ENCODE measurements around the gene DDA1. TPM values are rescaled to one million over a fixed set of nuclear protein-coding genes. Genes with fewer than 3 reads are reported as not detected.

DDA1 gene
- total RNA-seq, 1 donor from 2014 or later, result 123 TPM

GRCh38 chr19:17365361-17365760 is 56.0 kb downstream of the DDA1 start:
- H2AFZ ChIP-seq (ENCODE audit: low read depth, low read length), result no peak overlapping the region
- Mint-ChIP-seq H3K4me3 (ENCODE audit: unreplicated experiment) (no peak overlapping the region), H3K36me3 (ENCODE audit: low read depth, unreplicated experiment) (peaks cover 10% of the 10 kb centered on the region), H3K4me1 (ENCODE audit: low read depth, unreplicated experiment) (no peaks in the 10 kb centered on the region), H3K27me3 (ENCODE audit: low read depth, unreplicated experiment) (peaks cover 33% of the 10 kb centered on the region), H3K27ac (ENCODE audit: unreplicated experiment) (no peak overlapping the region), H3K9me3 (ENCODE audit: unreplicated experiment) (peaks cover 2% of the 10 kb centered on the region)
- no peak overlapping the region for H3K4me3 ChIP-seq (ENCODE audit: insufficient read depth, low read depth, low read length)
- no peaks in the 10 kb centered on the region for H3K36me3 ChIP-seq (ENCODE audit: insufficient read depth, low read length)
- no peak overlapping the region for H3K9ac ChIP-seq (ENCODE audit: low read length)
- H3K27ac ChIP-seq (ENCODE audit: low read depth, low read length), result no peak overlapping the region
- no peak overlapping the region for H3K4me2 ChIP-seq (ENCODE audit: low read length)
- H3K27me3 ChIP-seq (ENCODE audit: insufficient read depth, low read length), result peaks cover 2% of the 10 kb centered on the region
- H3K4me1 ChIP-seq (ENCODE audit: insufficient read depth, low read length), result no peaks in the 10 kb centered on the region
- TF ChIP-seq CTCF (IDR thresholded peaks at IDR 0.05; ENCODE audit: insufficient read depth, low read depth, low read length) (no peak), EZH2 (IDR thresholded peaks at IDR 0.05; ENCODE audit: insufficient read depth, low read length) (no peak)
- FAIRE-seq, result no peak
- no peaks in the 10 kb centered on the region for H3K79me2 ChIP-seq (ENCODE audit: insufficient read depth, low read length)
- no peak for DNase-seq (ENCODE audit: low read depth)
- no peaks in the 10 kb centered on the region for H3K9me3 ChIP-seq (ENCODE audit: insufficient read depth, low read depth, low read length)
- no peaks in the 10 kb centered on the region for H4K20me1 ChIP-seq (ENCODE audit: insufficient read depth, low read length)

DNA sequence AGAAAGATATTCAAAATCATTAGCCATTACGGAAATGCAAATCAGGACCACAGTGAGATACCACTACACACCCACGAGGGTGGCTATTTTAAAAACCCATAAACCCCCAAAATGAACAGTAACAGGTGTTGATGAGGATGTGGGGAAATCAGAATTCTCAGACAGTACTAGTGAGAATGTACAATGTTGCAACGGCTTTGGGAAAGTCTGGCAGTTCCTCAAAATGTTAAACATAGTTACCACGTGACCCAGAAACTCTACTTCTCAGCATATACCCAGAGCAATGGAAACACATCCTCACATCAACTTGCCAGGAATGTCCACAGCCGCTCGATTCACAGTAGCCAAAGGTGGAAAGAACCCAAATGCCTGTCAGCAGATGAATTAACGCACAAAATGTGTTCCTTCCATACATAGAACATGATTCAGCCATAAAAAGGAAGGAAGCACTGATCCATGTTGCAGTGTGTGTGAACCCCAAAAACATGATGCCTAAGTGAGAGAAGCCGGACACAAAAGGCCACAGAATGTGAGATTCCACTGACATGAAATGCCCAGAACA is 60.7 kb downstream of the DDA1 start:
- H3K27me3 Mint-ChIP-seq (ENCODE audit: low read depth, unreplicated experiment), result peaks cover 17% of the 10 kb centered on the region
- Histone ChIP-seq H3K27me3 (ENCODE audit: insufficient read depth, low read length) (peaks cover 2% of the 10 kb centered on the region), H3K27ac (ENCODE audit: low read depth, low read length) (no peak overlapping the region), H3K36me3 (ENCODE audit: insufficient read depth, low read length) (no peaks in the 10 kb centered on the region), H3K9ac (ENCODE audit: low read length) (no peak overlapping the region), H3K4me1 (ENCODE audit: insufficient read depth, low read length) (no peaks in the 10 kb centered on the region), H3K4me3 (ENCODE audit: insufficient read depth, low read depth, low read length) (no peak overlapping the region), H4K20me1 (ENCODE audit: insufficient read depth, low read length) (no peaks in the 10 kb centered on the region), H3K79me2 (ENCODE audit: insufficient read depth, low read length) (no peaks in the 10 kb centered on the region), H3K9me3 (ENCODE audit: insufficient read depth, low read depth, low read length) (no peaks in the 10 kb centered on the region), H2AFZ (ENCODE audit: low read depth, low read length) (no peak overlapping the region), H3K4me2 (ENCODE audit: low read length) (no peak overlapping the region)
- peaks cover 2% of the 10 kb centered on the region for H3K36me3 Mint-ChIP-seq (ENCODE audit: low read depth, unreplicated experiment)
- no peak for TF ChIP-seq EZH2 (IDR thresholded peaks at IDR 0.05; ENCODE audit: insufficient read depth, low read length)
- TF ChIP-seq CTCF (IDR thresholded peaks at IDR 0.05; ENCODE audit: insufficient read depth, low read depth, low read length), result no peak
- DNase-seq (ENCODE audit: low read depth) (peak; percentile 6), FAIRE-seq (no peak)
- no peak overlapping the region for H3K4me3 Mint-ChIP-seq (ENCODE audit: unreplicated experiment)
- H3K27ac Mint-ChIP-seq (ENCODE audit: unreplicated experiment), result no peak overlapping the region
- H3K4me1 Mint-ChIP-seq (ENCODE audit: low read depth, unreplicated experiment), result no peaks in the 10 kb centered on the region
- H3K9me3 Mint-ChIP-seq (ENCODE audit: unreplicated experiment), result no peaks in the 10 kb centered on the region

Other genes with a start within 250 kb of the DDA1 start
- gene HAUS8, start 234.1 kb upstream of the DDA1 start, total RNA-seq, result 5.6 and 7.6 TPM in 2 replicates
- 117 and 123 TPM in 2 replicates for gene MYO9B, start 233.8 kb upstream of the DDA1 start, total RNA-seq
- 19.2 and 19.8 TPM in 2 replicates for gene USE1, start 94.2 kb upstream of the DDA1 start, total RNA-seq
- 12.3 and 13.5 TPM in 2 replicates for gene OCEL1, start 83.3 kb upstream of the DDA1 start, total RNA-seq
- gene NR2F6, start 63.6 kb upstream of the DDA1 start, total RNA-seq, result 63.5 and 72.8 TPM in 2 replicates
- 0.27 TPM in 1 of 2 replicates, not detected in the other for gene USHBP1, start 44.8 kb upstream of the DDA1 start, total RNA-seq
- gene BABAM1, start 42.1 kb upstream of the DDA1 start, total RNA-seq, result 112 and 115 TPM in 2 replicates
- 1.0 and 1.8 TPM in 2 replicates for gene ANKLE1, start 27.7 kb upstream of the DDA1 start, total RNA-seq
- gene ABHD8, start 6.1 kb upstream of the DDA1 start, total RNA-seq, result 8.5 and 9.4 TPM in 2 replicates
- 64.8 and 65.1 TPM in 2 replicates for gene MRPL34, start 3.7 kb upstream of the DDA1 start, total RNA-seq
- gene ANO8, start 25.3 kb downstream of the DDA1 start, total RNA-seq, result 8.1 and 9.0 TPM in 2 replicates
- gene GTPBP3, start 28.0 kb downstream of the DDA1 start, total RNA-seq, result 21.4 and 21.7 TPM in 2 replicates
- 0.77 and 0.95 TPM in 2 replicates for gene PLVAP, start 67.8 kb downstream of the DDA1 start, total RNA-seq
- 14.1 and 15.5 TPM in 2 replicates for gene CCDC194, start 84.6 kb downstream of the DDA1 start, total RNA-seq
- 301 and 376 TPM in 2 replicates for gene BST2, start 96.1 kb downstream of the DDA1 start, total RNA-seq
- gene MVB12A, start 110.5 kb downstream of the DDA1 start, total RNA-seq, result 41.0 and 50.1 TPM in 2 replicates
- gene TMEM221, start 139.1 kb downstream of the DDA1 start, total RNA-seq, result 0.19 and 0.23 TPM in 2 replicates
- not detected in 2 replicates for gene NXNL1, start 151.4 kb downstream of the DDA1 start, total RNA-seq
- gene SLC27A1, start 161.0 kb downstream of the DDA1 start, total RNA-seq, result 9.5 and 10.5 TPM in 2 replicates
- 102 and 109 TPM in 2 replicates for gene PGLS, start 202.1 kb downstream of the DDA1 start, total RNA-seq
- gene COLGALT1, start 246.1 kb downstream of the DDA1 start, total RNA-seq, result 137 and 152 TPM in 2 replicates